A204.1 (cell line): ENCODE data around the gene NEGR1.

Experiments used
- FAIRE-seq: peaks from 2 replicates; lab custom pipeline; 2012; peaks lifted over from hg19 to GRCh38; lab: Jason Lieb, UNC

NEGR1 gene

DNA sequence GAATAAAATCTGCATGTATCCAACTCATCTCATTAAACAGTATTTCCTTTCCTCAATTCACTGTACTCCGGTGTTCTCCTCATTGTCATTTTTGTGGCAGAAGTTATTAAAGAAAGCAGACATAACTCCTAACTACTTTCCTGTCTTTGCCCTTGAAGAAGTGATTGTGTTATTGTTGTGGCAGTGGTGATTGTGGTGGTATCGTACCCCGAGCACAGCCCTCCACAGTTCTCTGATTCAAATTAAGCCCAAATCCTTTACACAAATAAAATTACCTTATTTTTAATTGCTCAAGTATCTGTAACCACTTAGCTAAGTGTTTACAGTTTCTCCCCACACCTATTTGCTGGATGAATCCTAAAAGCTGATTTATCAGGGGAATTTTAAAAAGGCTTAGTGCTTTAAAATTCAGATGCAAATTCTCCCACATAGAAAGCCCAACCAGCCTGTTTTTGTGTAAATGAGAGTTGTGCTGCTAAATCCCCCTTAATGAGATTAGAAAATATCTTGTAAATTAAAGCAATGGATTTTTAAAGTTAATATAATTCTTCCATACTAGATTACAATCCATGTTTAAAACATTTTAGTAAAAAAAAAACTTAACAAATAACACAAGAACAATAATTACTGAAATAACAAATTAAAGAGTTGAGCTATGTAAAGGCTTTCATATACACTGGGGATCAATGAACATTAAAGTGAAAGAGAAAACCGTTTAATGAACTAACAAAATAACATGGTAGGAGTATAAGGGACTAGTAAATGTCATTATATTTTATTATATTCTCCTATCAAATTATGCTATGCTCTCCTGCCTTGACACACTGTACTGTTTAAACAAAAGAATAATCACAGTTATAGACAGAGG lies 259.0 kb downstream of the NEGR1 start:
- FAIRE-seq, result peak; percentile 60

GRCh38 chr1:72018562-72018961 lies 263.8 kb downstream of the NEGR1 start:
- no peak for FAIRE-seq

GRCh38 chr1:72015006-72015405 lies 267.3 kb downstream of the NEGR1 start:
- FAIRE-seq, result no peak

GRCh38 chr1:72013161-72013560 lies 269.2 kb downstream of the NEGR1 start:
- no peak for FAIRE-seq

GRCh38 chr1:72011721-72012120 lies 270.6 kb downstream of the NEGR1 start:
- FAIRE-seq, result no peak

DNA sequence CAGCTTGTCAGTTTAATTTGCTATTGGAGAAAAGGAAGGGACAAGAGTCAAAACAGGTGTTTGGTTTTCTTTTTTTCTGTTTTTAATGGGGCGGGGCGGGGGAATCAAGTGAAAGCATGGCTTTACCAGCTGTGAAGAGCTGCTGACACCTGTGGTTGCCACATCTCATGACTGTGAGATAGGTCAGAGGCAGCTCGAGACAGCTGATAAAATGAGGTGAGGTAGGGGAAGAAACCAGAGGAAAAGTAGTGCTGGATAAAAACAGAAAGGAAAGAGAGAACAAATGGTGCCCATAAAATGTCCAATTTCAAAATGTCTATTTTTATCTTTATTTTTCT lies 272.3 kb downstream of the NEGR1 start:
- FAIRE-seq, result no peak

DNA sequence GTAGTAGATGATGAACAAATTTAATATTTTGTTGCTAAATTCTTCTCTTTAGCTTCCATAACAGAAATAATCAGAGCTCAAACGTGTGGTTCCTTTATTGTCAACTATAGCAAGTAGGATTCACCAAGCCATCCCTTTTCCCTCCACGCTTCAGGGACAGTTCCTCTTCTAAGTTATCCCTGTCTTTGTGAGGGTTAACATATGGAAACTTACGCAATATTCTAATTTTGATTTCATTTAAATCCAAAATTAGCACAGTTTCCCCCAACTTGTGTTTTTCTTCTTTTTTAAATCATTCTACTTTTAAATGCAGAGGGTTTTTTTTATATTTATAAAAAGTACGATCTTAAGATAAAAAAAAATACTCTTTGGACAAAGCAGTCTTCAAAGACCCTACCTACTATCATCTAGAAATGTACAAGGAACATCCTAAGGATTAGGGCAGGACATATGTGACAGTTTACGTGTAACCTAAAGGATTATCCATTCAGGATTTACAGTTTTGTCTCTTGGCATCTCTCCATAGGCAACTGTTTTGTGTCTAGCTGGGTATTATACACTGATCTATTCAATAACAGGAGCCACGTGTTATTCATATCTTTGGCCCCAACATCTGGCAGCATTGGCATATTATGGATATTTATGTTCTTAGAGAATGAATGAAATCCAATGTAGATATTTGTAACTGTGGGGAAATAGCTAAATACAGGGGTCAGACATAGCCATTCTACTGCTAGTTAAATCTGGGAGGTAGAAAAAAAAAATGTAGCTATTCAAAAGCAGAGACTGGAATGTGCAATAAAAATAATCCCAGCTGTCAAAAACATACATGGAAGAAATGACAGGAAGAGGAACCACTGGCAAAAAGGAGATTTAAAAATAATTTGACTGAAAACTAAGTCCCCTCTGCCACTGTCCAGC lies 272.9 kb downstream of the NEGR1 start:
- no peak for FAIRE-seq

DNA sequence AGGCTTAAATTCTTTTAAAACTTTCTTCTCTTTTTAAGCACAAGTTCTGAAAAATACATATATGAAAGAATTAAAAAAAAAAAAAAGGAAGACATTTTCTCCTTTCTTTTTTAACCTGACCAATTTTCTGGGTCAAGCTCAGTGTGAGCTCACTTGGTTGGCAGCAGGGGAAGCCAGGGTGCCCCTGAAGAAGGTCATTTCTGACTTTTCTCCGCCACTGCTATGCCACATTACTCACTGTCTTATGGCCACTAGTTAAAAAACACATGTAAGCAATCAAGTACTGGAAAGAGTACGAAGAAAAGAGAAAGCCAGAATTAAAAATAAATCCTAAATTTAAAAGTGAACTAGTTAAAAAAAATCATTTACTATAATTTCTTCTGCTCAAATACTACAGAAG lies 275.0 kb downstream of the NEGR1 start:
- FAIRE-seq, result no peak

GRCh38 chr1:72006092-72006491 lies 276.2 kb downstream of the NEGR1 start:
- no peak for FAIRE-seq

GRCh38 chr1:72003092-72003491 lies 279.2 kb downstream of the NEGR1 start:
- FAIRE-seq, result no peak

- FAIRE-seq, result no peak
These were observed 281.5 kb downstream of the NEGR1 start for GRCh38 chr1:72000809-72001208.

GRCh38 chr1:71994646-71995045 lies 287.7 kb downstream of the NEGR1 start:
- no peak for FAIRE-seq

DNA sequence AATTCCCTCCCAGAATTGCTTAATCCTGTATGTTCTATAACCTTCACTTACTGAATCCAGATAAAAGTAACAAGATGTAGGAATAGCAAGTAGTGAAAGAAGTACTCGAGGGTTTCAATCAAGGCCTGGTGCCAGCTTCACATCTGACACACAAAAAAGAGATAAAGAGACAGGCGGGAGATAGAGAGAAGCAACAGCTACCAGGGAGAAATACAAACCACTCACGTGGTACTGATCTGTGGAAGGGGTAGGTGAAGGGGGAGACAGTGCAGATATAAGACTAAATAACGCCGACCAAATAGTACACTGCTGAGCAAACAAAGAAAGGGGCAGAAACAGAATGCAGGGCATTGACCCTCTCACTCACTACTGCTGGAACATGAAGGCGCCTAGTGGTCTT lies 295.2 kb downstream of the NEGR1 start:
- no peak for FAIRE-seq

- FAIRE-seq, result no peak
These were observed 296.2 kb downstream of the NEGR1 start for GRCh38 chr1:71986160-71986559.

DNA sequence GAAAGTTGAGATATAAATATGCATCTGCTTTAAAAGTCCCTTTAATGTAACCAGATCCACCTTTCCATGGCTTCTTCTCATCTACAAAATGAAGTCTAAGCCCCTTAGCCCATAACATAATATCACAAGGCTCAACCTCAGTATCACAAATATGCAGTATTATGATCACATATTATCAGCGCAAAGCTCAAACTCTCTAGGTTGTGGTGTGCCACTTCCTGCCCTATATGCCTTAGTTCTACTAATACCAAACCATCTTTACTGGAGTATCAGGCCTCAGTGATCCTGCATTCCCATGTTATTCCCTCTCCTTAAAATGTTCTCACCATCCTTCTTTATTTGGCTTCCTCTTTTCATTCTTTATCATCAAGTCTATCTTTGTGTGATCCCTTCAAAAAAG lies 301.8 kb downstream of the NEGR1 start:
- FAIRE-seq, result no peak

GRCh38 chr1:71979882-71980281 lies 302.5 kb downstream of the NEGR1 start:
- FAIRE-seq, result no peak

DNA sequence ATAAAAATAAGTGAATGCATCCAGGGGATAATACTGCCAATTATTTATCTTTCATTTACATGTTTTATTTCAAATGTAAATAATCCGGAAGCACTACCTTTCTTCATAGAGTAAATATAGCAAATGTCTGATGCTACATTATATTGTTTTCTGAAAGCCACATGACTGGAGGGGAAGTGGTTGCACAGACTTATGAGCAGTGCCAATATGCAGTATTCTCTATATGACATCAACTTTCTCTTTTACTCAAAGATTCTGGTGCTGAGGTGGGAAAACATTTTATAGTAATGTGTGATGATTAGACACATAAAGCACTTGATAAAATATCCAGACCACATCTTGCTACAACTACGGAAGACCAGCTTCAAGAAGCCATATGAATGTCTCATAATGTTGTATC lies 314.7 kb downstream of the NEGR1 start:
- FAIRE-seq, result no peak

DNA sequence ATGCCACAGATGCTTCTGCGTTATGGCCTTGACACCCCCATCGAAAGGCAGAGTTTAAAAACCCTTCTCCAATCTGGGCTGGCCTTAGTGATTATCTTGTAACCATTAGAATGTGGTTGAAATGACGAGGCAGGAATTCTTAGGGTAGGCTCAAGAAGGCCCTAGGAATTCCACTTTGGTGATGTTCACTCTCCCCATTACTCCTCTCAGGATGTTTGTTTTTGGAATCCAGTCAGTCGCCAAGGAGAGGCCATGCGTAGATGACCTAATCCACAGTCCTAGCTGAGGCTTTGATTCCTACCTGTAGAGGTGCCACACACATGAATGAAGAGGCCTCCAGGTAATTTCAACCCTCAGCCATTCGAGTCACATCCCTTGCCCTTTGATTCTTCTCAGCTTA lies 318.2 kb downstream of the NEGR1 start:
- no peak for FAIRE-seq

- FAIRE-seq, result no peak
These were observed 325.6 kb downstream of the NEGR1 start for GRCh38 chr1:71956613-71957285.

GRCh38 chr1:71950579-71950978 lies 331.8 kb downstream of the NEGR1 start:
- FAIRE-seq, result no peak

- no peak for FAIRE-seq
These were observed 332.7 kb downstream of the NEGR1 start for GRCh38 chr1:71949681-71950080.

DNA sequence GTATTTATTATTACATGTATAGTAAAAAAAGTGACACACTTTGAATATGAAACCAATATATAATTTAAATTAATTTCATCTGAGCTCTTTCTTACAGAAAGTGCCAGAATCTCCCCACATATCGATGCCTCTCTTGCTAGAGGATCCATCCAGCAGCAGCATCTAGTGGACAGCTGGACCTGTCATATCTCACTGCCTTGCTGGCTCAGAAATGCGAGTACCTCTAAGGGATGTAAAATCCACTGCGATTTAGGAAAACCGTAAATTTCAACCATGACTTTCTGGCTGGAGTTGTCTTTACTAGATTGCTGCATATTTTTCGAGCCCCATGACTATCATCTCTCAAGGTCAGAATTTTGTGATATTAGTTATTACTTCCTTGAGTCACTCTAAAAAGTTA lies 333.8 kb downstream of the NEGR1 start:
- no peak for FAIRE-seq

DNA sequence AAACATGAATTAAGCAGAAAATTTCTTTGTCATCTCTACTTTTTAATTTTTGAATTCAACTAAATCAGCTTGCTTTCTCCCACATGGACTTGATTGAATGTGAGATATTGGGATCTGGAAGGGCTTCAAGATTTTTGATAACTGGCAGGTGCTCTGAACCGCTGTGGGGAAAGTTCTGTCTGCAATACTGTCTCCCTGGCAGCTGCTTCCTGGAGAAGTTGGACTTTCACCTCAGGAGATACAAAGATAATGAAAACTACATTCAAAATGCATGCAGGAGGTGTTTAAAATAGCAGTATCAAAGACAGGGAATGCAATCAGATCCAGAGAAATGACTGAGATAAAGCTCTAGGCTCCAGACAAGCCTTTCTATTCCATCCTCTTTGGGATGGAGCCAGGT lies 338.3 kb downstream of the NEGR1 start:
- no peak for FAIRE-seq
